ENCODE results near the gene SLC24A3. TPM values are rescaled to one million over a fixed set of nuclear protein-coding genes. Genes with fewer than 3 reads are reported as not detected.

Gene SLC24A3
- total and polyA plus RNA-seq, 2 of the 13 experiments (the other 11 are each of a cell fraction or from before 2014, with no cell fraction given), result not detected

DNA sequence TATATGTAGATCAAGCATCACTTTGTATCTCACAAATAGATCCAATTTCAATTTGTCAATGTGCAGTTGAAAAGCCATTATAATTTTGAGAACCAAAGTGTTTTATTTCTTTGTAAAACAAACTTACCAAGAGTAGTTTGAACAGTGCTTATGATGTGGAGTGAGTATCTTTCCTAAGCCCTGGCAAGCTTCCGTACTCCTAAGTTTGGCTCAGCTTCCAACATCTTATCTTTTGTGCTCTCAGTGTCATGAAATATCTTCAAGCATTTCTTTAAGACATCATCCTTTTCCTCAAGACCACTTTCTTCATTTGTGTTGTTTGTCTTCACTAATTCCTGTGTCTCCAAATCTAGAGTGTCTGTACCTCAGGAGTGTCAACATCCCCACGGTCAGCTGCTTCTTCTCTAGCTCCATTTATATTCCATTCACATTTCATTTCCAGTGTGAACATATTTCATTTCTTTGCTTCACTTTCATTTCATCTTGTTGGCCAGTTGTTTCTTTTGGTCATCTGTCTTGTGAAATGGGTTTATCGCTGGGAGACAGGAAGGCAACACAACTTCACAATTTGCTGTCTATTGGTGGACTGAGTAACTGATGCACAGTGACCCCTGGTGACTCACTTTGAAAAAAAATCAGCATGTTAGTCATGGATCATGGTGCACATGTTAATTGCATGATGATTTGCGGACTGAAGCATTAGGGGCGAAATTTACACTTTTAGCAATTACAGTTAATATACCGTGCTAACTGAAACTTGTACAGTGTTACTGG is 36.9 kb downstream of the SLC24A3 start:
- ATAC-seq, result no peak
- WGBS (ENCODE audit: low lambda C conversion rate), result 44% methylated on average over 6 of the region's 6 CpGs
- H3K9me3 ChIP-seq (ENCODE audit: low read length), result no peaks in the 10 kb centered on the region
- no peak for FAIRE-seq
- H3K4me1 ChIP-seq (ENCODE audit: insufficient read depth, low read length), result no peaks in the 10 kb centered on the region
- DNase-seq (ENCODE audit: low spot score), result no peak
- no peak overlapping the region for H3K27ac ChIP-seq (ENCODE audit: extremely low read length, insufficient read depth, low read length)
- no peak overlapping the region for H2AFZ ChIP-seq (ENCODE audit: low read length)
- in situ Hi-C loops (cut with HindIII; ENCODE audit: extremely low pct_ligation_motif_present, low pct_unique_long_range_greater_than_20kb) (no loop called here), intact Hi-C loops (cut with micrococcal nuclease; ENCODE audit: unreplicated experiment) (no loop called here)
- H4K20me1 ChIP-seq (ENCODE audit: insufficient read depth, low read length), result no peaks in the 10 kb centered on the region
- no peaks in the 10 kb centered on the region for H3K36me3 ChIP-seq (replicated peaks in 1 of 2; ENCODE audit: control insufficient read depth in 1 of 2, insufficient read depth in 2 of 2, low read length in 2 of 2)
- H3K27me3 ChIP-seq (ENCODE audit: control insufficient read depth in 1 of 2, insufficient read depth in 2 of 2, low read length in 2 of 2), result no peaks in the 10 kb centered on the region; a peak in 1 of 5 replicates
- no peaks in the 10 kb centered on the region for H3K79me2 ChIP-seq (ENCODE audit: insufficient read depth, low read length)
- no peak overlapping the region for H3K4me2 ChIP-seq (ENCODE audit: low read depth, low read length)
- TF ChIP-seq LCORL (IDR thresholded peaks at IDR 0.05), result no peak
- no peak for TF ChIP-seq LCORL (CRISPR knock-in tag; IDR thresholded peaks at IDR 0.05)
- TF ChIP-seq ZBTB21 (CRISPR knock-in tag; IDR thresholded peaks at IDR 0.05), result no peak
- no peak for TF ChIP-seq PCBP2 (optimal IDR thresholded peaks at IDR 0.05; ENCODE audit: low read depth, low read length, poor library complexity, severe bottlenecking)
- TF ChIP-seq STAG1 (CRISPR knock-in tag; IDR thresholded peaks at IDR 0.05), result peak; percentile 47
- TF ChIP-seq, protein P1, sequence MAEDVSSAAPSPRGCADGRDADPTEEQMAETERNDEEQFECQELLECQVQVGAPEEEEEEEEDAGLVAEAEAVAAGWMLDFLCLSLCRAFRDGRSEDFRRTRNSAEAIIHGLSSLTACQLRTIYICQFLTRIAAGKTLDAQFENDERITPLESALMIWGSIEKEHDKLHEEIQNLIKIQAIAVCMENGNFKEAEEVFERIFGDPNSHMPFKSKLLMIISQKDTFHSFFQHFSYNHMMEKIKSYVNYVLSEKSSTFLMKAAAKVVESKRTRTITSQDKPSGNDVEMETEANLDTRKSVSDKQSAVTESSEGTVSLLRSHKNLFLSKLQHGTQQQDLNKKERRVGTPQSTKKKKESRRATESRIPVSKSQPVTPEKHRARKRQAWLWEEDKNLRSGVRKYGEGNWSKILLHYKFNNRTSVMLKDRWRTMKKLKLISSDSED (CRISPR knock-in tag; IDR thresholded peaks at IDR 0.05), result no peak
- TF ChIP-seq, protein P2, sequence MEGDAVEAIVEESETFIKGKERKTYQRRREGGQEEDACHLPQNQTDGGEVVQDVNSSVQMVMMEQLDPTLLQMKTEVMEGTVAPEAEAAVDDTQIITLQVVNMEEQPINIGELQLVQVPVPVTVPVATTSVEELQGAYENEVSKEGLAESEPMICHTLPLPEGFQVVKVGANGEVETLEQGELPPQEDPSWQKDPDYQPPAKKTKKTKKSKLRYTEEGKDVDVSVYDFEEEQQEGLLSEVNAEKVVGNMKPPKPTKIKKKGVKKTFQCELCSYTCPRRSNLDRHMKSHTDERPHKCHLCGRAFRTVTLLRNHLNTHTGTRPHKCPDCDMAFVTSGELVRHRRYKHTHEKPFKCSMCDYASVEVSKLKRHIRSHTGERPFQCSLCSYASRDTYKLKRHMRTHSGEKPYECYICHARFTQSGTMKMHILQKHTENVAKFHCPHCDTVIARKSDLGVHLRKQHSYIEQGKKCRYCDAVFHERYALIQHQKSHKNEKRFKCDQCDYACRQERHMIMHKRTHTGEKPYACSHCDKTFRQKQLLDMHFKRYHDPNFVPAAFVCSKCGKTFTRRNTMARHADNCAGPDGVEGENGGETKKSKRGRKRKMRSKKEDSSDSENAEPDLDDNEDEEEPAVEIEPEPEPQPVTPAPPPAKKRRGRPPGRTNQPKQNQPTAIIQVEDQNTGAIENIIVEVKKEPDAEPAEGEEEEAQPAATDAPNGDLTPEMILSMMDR (CRISPR knock-in tag; IDR thresholded peaks at IDR 0.05), result peak; percentile 47
- TF ChIP-seq ISL2 (CRISPR knock-in tag; IDR thresholded peaks at IDR 0.05), result no peak
- peak; percentile 16; the same call in 1 of the 2 replicates for TF ChIP-seq CREB1 (IDR thresholded peaks at IDR 0.05)
- no peak for TF ChIP-seq CREB1 (CRISPR knock-in tag; IDR thresholded peaks at IDR 0.05)
- TF ChIP-seq SIN3A (IDR thresholded peaks at IDR 0.05; ENCODE audit: borderline replicate concordance, low read depth, low read length), result no peak
- no peak for TF ChIP-seq SRSF1 (optimal IDR thresholded peaks at IDR 0.05; ENCODE audit: low read depth, low read length)
- no peak overlapping the region for H3K9ac ChIP-seq (ENCODE audit: insufficient read depth, low read depth, low read length)
- no TSS peak for BruUV-seq (replicated peaks)
- POLR2A ChIA-PET, result no interaction called here
- H3K4me3 ChIP-seq (replicated peaks in 1 of 3; ENCODE audit: insufficient read depth in 1 of 3, low read depth in 2 of 3, low read length in 3 of 3), result no peak overlapping the region
- CTCF ChIA-PET (ENCODE audit: low intra/inter-chr PET ratio, low total read pairs), result no interaction called here
